Stimulated activated CD4-positive, alpha-beta T cell treated with anti-CD3 and anti-CD28 coated beads, Interleukin-2, amount 100 ng/mL, for 4 hours (primary cell): ENCODE measurements around the gene DHX35.
"Not testable (repeated sequence)": the region's sequence is repeated elsewhere in the genome, so short reads cannot be mapped to it uniquely, and the experiment has no call there.

ENCODE experiments used
- DNase-seq: peaks from one replicate; pipeline ENCODE4 v3.0.0-alpha.2; 2020; ENCODE audit warnings: low read depth

Gene DHX35

GRCh38 chr20:38979434-38979833 is 17.3 kb downstream of the DHX35 start:
- no peak for DNase-seq

- no peak for DNase-seq
These were observed 17.7 kb downstream of the DHX35 start for GRCh38 chr20:38979842-38980241.

GRCh38 chr20:38982291-38982690 is 20.1 kb downstream of the DHX35 start:
- DNase-seq = no peak

GRCh38 chr20:38985060-38985459 is 22.9 kb downstream of the DHX35 start:
- DNase-seq = no peak

- no peak for DNase-seq
These were observed 23.5 kb downstream of the DHX35 start for GRCh38 chr20:38985603-38986170.

GRCh38 chr20:38986663-38987062 is 24.5 kb downstream of the DHX35 start:
- DNase-seq = no peak

GRCh38 chr20:38987777-38988176 is 25.6 kb downstream of the DHX35 start:
- DNase-seq = no peak

GRCh38 chr20:38990728-38991127 is 28.6 kb downstream of the DHX35 start:
- no peak for DNase-seq

- DNase-seq = no peak
These were observed 29.9 kb downstream of the DHX35 start for GRCh38 chr20:38991814-38992704.

GRCh38 chr20:38995536-38996044 is 33.4 kb downstream of the DHX35 start:
- DNase-seq = no peak

- DNase-seq = not testable (repeated sequence)
These were observed 34.7 kb downstream of the DHX35 start for GRCh38 chr20:38996866-38997265.

- DNase-seq = peak; percentile 40
These were observed 35.5 kb downstream of the DHX35 start for GRCh38 chr20:38997622-38998021.

- no peak for DNase-seq
These were observed 37.1 kb downstream of the DHX35 start for GRCh38 chr20:38999217-38999616.

- no peak for DNase-seq
These were observed 38.1 kb downstream of the DHX35 start for GRCh38 chr20:38999965-39000910.

GRCh38 chr20:39004508-39004907 is 42.4 kb downstream of the DHX35 start:
- peak; percentile 20 for DNase-seq

- DNase-seq = no peak
These were observed 47.2 kb downstream of the DHX35 start for GRCh38 chr20:39009348-39009747.

- DNase-seq = no peak
These were observed 48.4 kb downstream of the DHX35 start for GRCh38 chr20:39010496-39010895.

GRCh38 chr20:39013662-39014109 is 51.5 kb downstream of the DHX35 start:
- DNase-seq = no peak

GRCh38 chr20:39016041-39016440 is 53.9 kb downstream of the DHX35 start:
- DNase-seq = no peak

- no peak for DNase-seq
These were observed 54.4 kb downstream of the DHX35 start for GRCh38 chr20:39016506-39016905.

- DNase-seq = no peak
These were observed 56.9 kb downstream of the DHX35 start for GRCh38 chr20:39019027-39019426.

GRCh38 chr20:39019805-39020325 is 57.7 kb downstream of the DHX35 start:
- no peak for DNase-seq
